Liver (tissue), 9 donors: ENCODE data around the gene TFF2. TPM values are rescaled to one million over a fixed set of nuclear protein-coding genes. Genes with fewer than 3 reads are reported as not detected.

Source experiments
- DNase-seq: peaks from one replicate; pipeline ENCODE4 v3.0.0-alpha.2; 2017; ENCODE audit warnings: low spot score
- H3K27ac ChIP-seq, 2 donors: one replicate each; pipeline ENCODE4 v1.7.0; 2013; ENCODE audit warnings: inconsistent platforms in 2 of 2, low read length in 2 of 2, control low read depth in 1 of 2, low read depth in 1 of 2, mild to moderate bottlenecking in 1 of 2
- H3K27me3 ChIP-seq, 4 donors: one replicate each; pipeline versions ENCODE4 v1.6.1 to v1.7.0; 2013; ENCODE audit warnings: low read length in 3 of 4, inconsistent platforms in 1 of 4, mild to moderate bottlenecking in 1 of 4, moderate library complexity in 1 of 4; ENCODE audit not compliant: control insufficient read depth in 4 of 4, insufficient read depth in 4 of 4
- H3K36me3 ChIP-seq, 4 donors: one replicate each; pipeline versions ENCODE4 v1.6.1 to v1.7.0; 2013; ENCODE audit warnings: low read length in 3 of 4, mild to moderate bottlenecking in 3 of 4, low read depth in 1 of 4, moderate library complexity in 1 of 4; ENCODE audit not compliant: control insufficient read depth in 4 of 4, insufficient read depth in 3 of 4
- H3K4me1 ChIP-seq, 4 donors: one replicate each; pipeline versions ENCODE4 v1.6.1 to v1.7.0; 2013; ENCODE audit warnings: low read length in 3 of 4, mild to moderate bottlenecking in 3 of 4, moderate library complexity in 1 of 4; ENCODE audit not compliant: control insufficient read depth in 4 of 4, insufficient read depth in 4 of 4
- H3K4me3 ChIP-seq, 3 donors: one replicate each; pipeline versions ENCODE4 v1.6.1 to v1.7.0; 2013; ENCODE audit warnings: low read length in 3 of 3, control low read depth in 1 of 3, low read depth in 1 of 3, mild to moderate bottlenecking in 1 of 3
- H3K9ac ChIP-seq, 2 donors: one replicate each; pipeline ENCODE4 v1.7.0; 2013; ENCODE audit warnings: low read length in 2 of 2, mild to moderate bottlenecking in 2 of 2, moderate library complexity in 2 of 2, control low read depth in 1 of 2, low read depth in 1 of 2
- H3K9me3 ChIP-seq, 4 donors: one replicate each; pipeline versions ENCODE4 v1.6.1 to v1.7.0; 2013; ENCODE audit warnings: low read length in 3 of 4; ENCODE audit not compliant: control insufficient read depth in 4 of 4
- ATF3 ChIP-seq: IDR thresholded peaks from 2 replicates; pipeline ENCODE4 v1.6.1; 2016; ENCODE audit warnings: antibody characterized with exemption
- CTCF ChIP-seq: fragments of 150-350 bp; IDR thresholded peaks from 2 replicates; pipeline ENCODE4 v1.5.1; 2017; ENCODE audit warnings: improper control_type of control experiment, low read depth, low read length; ENCODE audit not compliant: missing input control
- EGR1 ChIP-seq, 2 donors: IDR thresholded peaks; 2 replicates each; pipeline ENCODE4 v1.6.1; 2016 to 2018; ENCODE audit warnings: antibody characterized with exemption in 2 of 2, low read depth in 2 of 2
- FOXA1 ChIP-seq: IDR thresholded peaks from 2 replicates; pipeline ENCODE4 v1.6.1; 2016; ENCODE audit warnings: antibody characterized with exemption
- FOXA2 ChIP-seq: IDR thresholded peaks from 2 replicates; pipeline ENCODE4 v1.6.1; 2016; ENCODE audit warnings: antibody characterized with exemption
- GABPA ChIP-seq, 2 donors: IDR thresholded peaks in 1 of 2; conservative IDR thresholded peaks in 1 of 2; 2 replicates each; pipeline ENCODE4 v1.6.1; 2016; ENCODE audit warnings: antibody characterized with exemption in 2 of 2, mild to moderate bottlenecking in 1 of 2, moderate library complexity in 1 of 2
- HNF4A ChIP-seq, 2 donors: conservative IDR thresholded peaks; 2 replicates each; pipeline ENCODE4 v1.6.1; 2016; ENCODE audit warnings: antibody characterized with exemption in 2 of 2, mild to moderate bottlenecking in 2 of 2
- HNF4G ChIP-seq: IDR thresholded peaks from 2 replicates; pipeline ENCODE4 v1.6.1; 2016; ENCODE audit warnings: antibody characterized with exemption
- JUND ChIP-seq, 2 donors: IDR thresholded peaks; 2 replicates each; pipeline ENCODE4 v1.6.1; 2016; ENCODE audit warnings: antibody characterized with exemption in 2 of 2
- NR2F2 ChIP-seq: IDR thresholded peaks from 2 replicates; pipeline ENCODE4 v1.6.1; 2016; ENCODE audit warnings: antibody characterized with exemption
- RAD21 ChIP-seq, 2 donors: IDR thresholded peaks; 2 replicates each; pipeline ENCODE4 v1.6.1; 2016; ENCODE audit warnings: antibody characterized with exemption in 2 of 2, mild to moderate bottlenecking in 2 of 2
- REST ChIP-seq: IDR thresholded peaks from 2 replicates; pipeline ENCODE4 v1.6.1; 2016; ENCODE audit warnings: antibody characterized with exemption, mild to moderate bottlenecking
- RXRA ChIP-seq, 2 donors: IDR thresholded peaks; 2 replicates each; pipeline ENCODE4 v1.6.1; 2017 to 2018; ENCODE audit warnings: antibody characterized with exemption in 2 of 2, mild to moderate bottlenecking in 1 of 2
- SP1 ChIP-seq: IDR thresholded peaks from 2 replicates; pipeline ENCODE4 v1.6.1; 2018; ENCODE audit warnings: antibody characterized with exemption, mild to moderate bottlenecking
- ZBTB33 ChIP-seq: IDR thresholded peaks from 2 replicates; pipeline ENCODE4 v1.6.1; 2016; ENCODE audit warnings: antibody characterized with exemption
- WGBS: extraction: QIAGEN DNeasy Blood & Tissue Kit; methylation state at CpG from one replicate; pipeline ENCODE4 v1.1.7; 2013; 5-methylcytosine and 5-hydroxymethylcytosine counted together
- polyA plus RNA-seq, 2 donors: library from polyadenylated mRNA; stranded (reverse) in 1 of 2; unstranded in 1 of 2; fragments of 200-250 nt in 1 of 2; fragments of >200 nt in 1 of 2; fragmentation: Nextera tagmentation in 1 of 2; extraction: Ambion mirVana in 1 of 2; gene quantifications; one replicate each; pipeline versions ENCODE4 v1.2.1 to v1.2.3, GENCODE V29; 2013 to 2015
- total RNA-seq, 2 donors: library from RNA; depleted of rRNA; stranded (reverse); fragments of >200 nt; gene quantifications; one replicate each; pipeline ENCODE4 v1.2.3, GENCODE V29; 2014
- donor health status: healthy.
- donor health status: healthy.
- donor health status: healthy.
- donor health status: healthy.
- donor health status: healthy.

TFF2 gene
- total and polyA plus RNA-seq, 4 donors: 1.0 TPM; not detected in 3

GRCh38 chr21:42375966-42376337 is 25.2 kb upstream of the TFF2 start:
- WGBS: 75% methylated on average over 3 of the region's 3 CpGs
- no peak overlapping the region for H3K9ac ChIP-seq
- DNase-seq: no peak
- no peaks in the 10 kb centered on the region for H3K4me1 ChIP-seq
- H3K9me3 ChIP-seq: no peaks in the 10 kb centered on the region
- H3K36me3 ChIP-seq: no peaks in the 10 kb centered on the region
- H3K27ac ChIP-seq: no peak overlapping the region
- H3K4me3 ChIP-seq: no peak overlapping the region
- TF ChIP-seq CTCF (no peak), HNF4A (conservative IDR thresholded peaks at IDR 0.05) (no peak), ATF3 (no peak), JUND (IDR thresholded peaks at IDR 0.05) (no peak)
- H3K27me3 ChIP-seq: no peaks in the 10 kb centered on the region

GRCh38 chr21:42375506-42375905 is 24.7 kb upstream of the TFF2 start:
- Histone ChIP-seq H3K4me1 (no peaks in the 10 kb centered on the region), H3K27ac (no peak overlapping the region), H3K36me3 (no peaks in the 10 kb centered on the region), H3K27me3 (peaks cover 0 to 2% (median 0%) of the 10 kb centered on the region in 4 donors), H3K9me3 (no peaks in the 10 kb centered on the region), H3K4me3 (no peak overlapping the region), H3K9ac (no peak overlapping the region)
- 64% methylated on average over 11 of the region's 11 CpGs for WGBS
- no peak for DNase-seq
- TF ChIP-seq ATF3: no peak
- TF ChIP-seq HNF4A (conservative IDR thresholded peaks at IDR 0.05): no peak
- TF ChIP-seq HNF4G: no peak
- TF ChIP-seq FOXA1: no peak
- no peak for TF ChIP-seq NR2F2
- no peak for TF ChIP-seq JUND (IDR thresholded peaks at IDR 0.05)
- TF ChIP-seq CTCF: no peak
- no peak for TF ChIP-seq ZBTB33
- no peak for TF ChIP-seq FOXA2
- TF ChIP-seq REST: no peak
- TF ChIP-seq SP1: no peak
- TF ChIP-seq EGR1 (IDR thresholded peaks at IDR 0.05; ENCODE audit: low read depth in 2 of 2): no peak
- TF ChIP-seq GABPA (IDR thresholded peaks at IDR 0.05 in 1 of 2, conservative IDR thresholded peaks at IDR 0.05 in 1 of 2): no peak
- TF ChIP-seq RXRA (IDR thresholded peaks at IDR 0.05): no peak
- TF ChIP-seq RAD21 (IDR thresholded peaks at IDR 0.05): no peak
